T-cell (primary cell): Measurements from ENCODE around the gene CCPG1. TPM values are rescaled to one million over a fixed set of nuclear protein-coding genes. Genes with fewer than 3 reads are reported as not detected.

Source experiments
- ATAC-seq, 4 experiments: fragments of 200-7000 bp in 3 of 4; fragments of 150-1000 bp in 1 of 4; cut with Tn5 transposase; replicated peaks in 1 of 4; 1 replicate in 3 of 4; 2 replicates in 1 of 4; pipeline ENCODE4 v1.10.0; 2021; ENCODE audit warnings: moderate library complexity in 3 of 4, mild to moderate bottlenecking in 2 of 4, moderate number of reproducible peaks in 1 of 4
- CTCF ChIA-PET, 2 donors: fragments of 300-600 bp; sonication (Branson Sonifier 250); formaldehyde crosslinking; loops; one replicate each; lab custom pipeline; 2022; ENCODE audit warnings: antibody characterized with exemption in 2 of 2; lab: Charles Lee
- POLR2A ChIA-PET, 2 donors: fragments of 300-600 bp; sonication (Branson Sonifier 250); formaldehyde crosslinking; loops; one replicate each; lab custom pipeline; 2022; ENCODE audit warnings: antibody characterized with exemption in 2 of 2; lab: Charles Lee
- DNase-seq, 35 experiments: peaks; one replicate each; pipeline versions ENCODE4 v3.0.0 to v3.0.0-alpha.2; 2013 to 2023
- H3K27ac ChIP-seq: one replicate; pipeline ENCODE4 v1.5.1; 2013; ENCODE audit warnings: low read length
- H3K27me3 ChIP-seq, 2 experiments: replicated peaks in 1 of 2; 1 replicate in 1 of 2; 2 replicates in 1 of 2; pipeline versions ENCODE4 v1.6.1 to v1.7.0; 2013; ENCODE audit warnings: low read length in 1 of 2, mixed read lengths in 1 of 2; ENCODE audit not compliant: control insufficient read depth in 2 of 2, insufficient read depth in 2 of 2; ENCODE audit errors: extremely low read depth in 1 of 2
- H3K36me3 ChIP-seq, 2 donors: 1 replicate in 1 of 2; 2 replicates in 1 of 2; pipeline versions ENCODE4 v1.6.1 to v1.7.0; 2013; ENCODE audit warnings: low read length in 1 of 2; ENCODE audit not compliant: control insufficient read depth in 2 of 2, insufficient read depth in 1 of 2; ENCODE audit errors: extremely low read depth in 1 of 2
- H3K4me1 ChIP-seq, 2 experiments: 1 replicate in 1 of 2; 2 replicates in 1 of 2; pipeline versions ENCODE4 v1.6.1 to v1.7.0; 2013; ENCODE audit warnings: low read length in 2 of 2, mixed read lengths in 1 of 2; ENCODE audit not compliant: insufficient read depth in 2 of 2, control insufficient read depth in 1 of 2; ENCODE audit errors: extremely low read depth in 1 of 2
- H3K4me3 ChIP-seq, 2 donors: 1 replicate in 1 of 2; 2 replicates in 1 of 2; pipeline versions ENCODE4 v1.5.1 to v1.7.0; 2013; ENCODE audit warnings: mild to moderate bottlenecking in 2 of 2, low read length in 1 of 2, moderate library complexity in 1 of 2; ENCODE audit not compliant: control insufficient read depth in 1 of 2; ENCODE audit errors: extremely low read depth in 1 of 2
- H3K9me3 ChIP-seq: 2 replicates; pipeline ENCODE4 v1.7.0; 2013
- H3K27ac Mint-ChIP-seq, 2 donors: one replicate each; pipeline ENCODE4 v1.8.0; 2020 to 2021; ENCODE audit warnings: mild to moderate bottlenecking in 2 of 2, mixed read lengths in 2 of 2
- H3K27me3 Mint-ChIP-seq, 2 donors: one replicate each; pipeline ENCODE4 v1.8.0; 2021 to 2022; ENCODE audit warnings: mixed read lengths in 2 of 2
- H3K36me3 Mint-ChIP-seq: one replicate; pipeline ENCODE4 v1.8.0; 2021; ENCODE audit warnings: mixed read lengths
- H3K4me1 Mint-ChIP-seq, 3 donors: one replicate each; pipeline ENCODE4 v1.8.0; 2020 to 2022; ENCODE audit warnings: mixed read lengths in 3 of 3, mild to moderate bottlenecking in 1 of 3
- H3K4me3 Mint-ChIP-seq, 3 donors: one replicate each; pipeline ENCODE4 v1.8.0; 2020 to 2022; ENCODE audit warnings: mild to moderate bottlenecking in 3 of 3, mixed read lengths in 3 of 3, moderate library complexity in 3 of 3
- H3K9me3 Mint-ChIP-seq, 3 donors: one replicate each; pipeline ENCODE4 v1.8.0; 2020 to 2022; ENCODE audit warnings: mixed read lengths in 3 of 3
- WGBS: methylation state at CpG from one replicate; pipeline ENCODE4 v1.1.5; 2013; ENCODE audit warnings: missing lambda C conversion rate; ENCODE audit not compliant: insufficient coverage; 5-methylcytosine and 5-hydroxymethylcytosine counted together
- total RNA-seq, 35 experiments: library from RNA in 6 of 35; stranded (reverse) in 6 of 35; fragments of 120-200 nt in 1 of 35; gene quantifications; one replicate each; pipeline versions ENCODE4 v1.2.1 to v1.2.4 and lab custom pipeline; 2013 to 2026

The CCPG1 gene
- total RNA-seq, 5 donors from 2014 or later (not counting 1 experiment from before 2014, with no cell fraction given) = 21.3 to 32.5 (median 25.6) TPM

- ChIA-PET POLR2A (interaction anchor here (0.5 to 0.7 kb wide), 3 partner anchors 11 to 50 kb away, joined by 3 to 4 read pairs (median 3); no protein-coding TSS in a partner anchor), CTCF (no interaction called here)
- peaks cover 34% of the 10 kb centered on the region for H3K36me3 Mint-ChIP-seq
- Histone ChIP-seq H3K27me3 (no peaks in the 10 kb centered on the region), H3K27ac (no peak overlapping the region), H3K4me1 (no peaks in the 10 kb centered on the region), H3K36me3 (peaks cover 2 to 33% of the 10 kb centered on the region in 2 donors), H3K4me3 (no peak overlapping the region), H3K9me3 (no peaks in the 10 kb centered on the region)
- WGBS = no CpG with 5 or more reads among the region's 1 CpG
- no peaks in the 10 kb centered on the region for H3K4me1 Mint-ChIP-seq
- DNase-seq (no peak), ATAC-seq (no peak)
- no peaks in the 10 kb centered on the region for H3K9me3 Mint-ChIP-seq
- H3K27me3 Mint-ChIP-seq = no peaks in the 10 kb centered on the region
- no peak overlapping the region for H3K27ac Mint-ChIP-seq
- H3K4me3 Mint-ChIP-seq = no peak overlapping the region
Measured at GRCh38 chr15:55366981-55367380, 41.2 kb downstream of the CCPG1 start.

- POLR2A ChIA-PET = no interaction called here
- peak overlapping the region in 1 of 2 donors; percentile 36 for H3K27ac Mint-ChIP-seq
- peaks cover 28% of the 10 kb centered on the region for H3K36me3 Mint-ChIP-seq
Measured at GRCh38 chr15:55362641-55363040, 45.5 kb downstream of the CCPG1 start.

GRCh38 chr15:55361048-55361447, 47.1 kb downstream of the CCPG1 start:
- DNase-seq (no peak), ATAC-seq (no peak)
- H3K27ac Mint-ChIP-seq = no peak overlapping the region
- no peaks in the 10 kb centered on the region for H3K9me3 Mint-ChIP-seq
- H3K4me3 ChIP-seq = no peak overlapping the region
- H3K36me3 ChIP-seq = peaks cover 0 to 35% of the 10 kb centered on the region in 2 donors
- ChIA-PET CTCF (no interaction called here), POLR2A (no interaction called here)
- H3K9me3 ChIP-seq = no peaks in the 10 kb centered on the region
- H3K4me3 Mint-ChIP-seq = no peak overlapping the region
- no peaks in the 10 kb centered on the region for H3K4me1 Mint-ChIP-seq
- peaks cover 38% of the 10 kb centered on the region for H3K36me3 Mint-ChIP-seq
- H3K27me3 ChIP-seq = no peaks in the 10 kb centered on the region
- no peaks in the 10 kb centered on the region for H3K27me3 Mint-ChIP-seq
- no peaks in the 10 kb centered on the region for H3K4me1 ChIP-seq
- WGBS = no CpG with 5 or more reads among the region's 10 CpGs
- no peak overlapping the region for H3K27ac ChIP-seq

More at GRCh38 chr15:55362641-55363040, 45.5 kb downstream of the CCPG1 start:
- no peak for ATAC-seq
- WGBS = 100% methylated on average over 2 of the region's 2 CpGs
- Mint-ChIP-seq H3K27me3 (no peaks in the 10 kb centered on the region), H3K9me3 (no peaks in the 10 kb centered on the region), H3K4me1 (no peaks in the 10 kb centered on the region), H3K4me3 (no peak overlapping the region)
- Histone ChIP-seq H3K9me3 (no peaks in the 10 kb centered on the region), H3K4me3 (no peak overlapping the region), H3K36me3 (peaks cover 0 to 27% of the 10 kb centered on the region in 2 donors), H3K27me3 (no peaks in the 10 kb centered on the region), H3K4me1 (no peaks in the 10 kb centered on the region), H3K27ac (no peak overlapping the region)
- CTCF ChIA-PET = interaction anchor here in 1 of 2 donors (0.6 kb wide), 1 partner anchor 73 kb away, joined by 3 read pairs; no protein-coding TSS in a partner anchor
- DNase-seq = no peak

- Mint-ChIP-seq H3K36me3 (peaks cover 43% of the 10 kb centered on the region), H3K27me3 (no peaks in the 10 kb centered on the region), H3K9me3 (no peaks in the 10 kb centered on the region), H3K4me3 (no peak overlapping the region), H3K4me1 (no peaks in the 10 kb centered on the region), H3K27ac (no peak overlapping the region)
- Histone ChIP-seq H3K27me3 (no peaks in the 10 kb centered on the region), H3K4me3 (no peak overlapping the region), H3K9me3 (no peaks in the 10 kb centered on the region), H3K4me1 (no peaks in the 10 kb centered on the region), H3K27ac (no peak overlapping the region), H3K36me3 (peaks cover 0 to 36% of the 10 kb centered on the region in 2 donors)
- POLR2A ChIA-PET = interaction anchor here in 1 of 2 donors (0.6 kb wide), 1 partner anchor 19 kb away, joined by 5 read pairs; no protein-coding TSS in a partner anchor
- CTCF ChIA-PET = no interaction called here
- no peak for DNase-seq
- ATAC-seq = no peak
- WGBS = 82% methylated on average over 4 of the region's 6 CpGs
Measured at GRCh38 chr15:55360256-55360655, 47.9 kb downstream of the CCPG1 start.

GRCh38 chr15:55358471-55358870, 49.7 kb downstream of the CCPG1 start:
- H3K4me3 Mint-ChIP-seq = no peak overlapping the region
- POLR2A ChIA-PET = interaction anchor here in 1 of 2 donors (0.5 kb wide), 1 partner anchor 42 kb away, joined by 4 read pairs; no protein-coding TSS in a partner anchor

GRCh38 chr15:55357774-55358173, 50.4 kb downstream of the CCPG1 start:
- peak overlapping the region in 1 of 2 donors; percentile 5 for H3K27ac Mint-ChIP-seq
- H3K4me1 Mint-ChIP-seq = no peaks in the 10 kb centered on the region
- H3K36me3 Mint-ChIP-seq = peaks cover 45% of the 10 kb centered on the region
- Histone ChIP-seq H3K9me3 (no peaks in the 10 kb centered on the region), H3K36me3 (peaks cover 0 to 38% of the 10 kb centered on the region in 2 donors), H3K4me3 (no peak overlapping the region), H3K4me1 (no peaks in the 10 kb centered on the region), H3K27me3 (no peaks in the 10 kb centered on the region), H3K27ac (no peak overlapping the region)
- H3K27me3 Mint-ChIP-seq = no peaks in the 10 kb centered on the region
- no CpG with 5 or more reads among the region's 2 CpGs for WGBS
- H3K9me3 Mint-ChIP-seq = no peaks in the 10 kb centered on the region
- no peak overlapping the region for H3K4me3 Mint-ChIP-seq
- CTCF ChIA-PET = no interaction called here
- POLR2A ChIA-PET = no interaction called here
- no peak for DNase-seq
- no peak for ATAC-seq

More at GRCh38 chr15:55358471-55358870, 49.7 kb downstream of the CCPG1 start:
- no peaks in the 10 kb centered on the region for H3K4me1 Mint-ChIP-seq
- DNase-seq = no peak
- Histone ChIP-seq H3K4me3 (no peak overlapping the region), H3K36me3 (peaks cover 0 to 37% of the 10 kb centered on the region in 2 donors), H3K27me3 (no peaks in the 10 kb centered on the region), H3K4me1 (no peaks in the 10 kb centered on the region), H3K9me3 (no peaks in the 10 kb centered on the region), H3K27ac (no peak overlapping the region)
- H3K9me3 Mint-ChIP-seq = no peaks in the 10 kb centered on the region
- no peaks in the 10 kb centered on the region for H3K27me3 Mint-ChIP-seq
- CTCF ChIA-PET = interaction anchor here in 1 of 2 donors (0.6 to 1.0 kb wide), 4 partner anchors 12 to 191 kb away, joined by 3 to 4 read pairs (median 3); no protein-coding TSS in a partner anchor
- H3K36me3 Mint-ChIP-seq = peaks cover 45% of the 10 kb centered on the region
- no peak for ATAC-seq
- H3K27ac Mint-ChIP-seq = no peak overlapping the region
